ENCODE data around the gene ITK.

- TF ChIP-seq, protein P1, sequence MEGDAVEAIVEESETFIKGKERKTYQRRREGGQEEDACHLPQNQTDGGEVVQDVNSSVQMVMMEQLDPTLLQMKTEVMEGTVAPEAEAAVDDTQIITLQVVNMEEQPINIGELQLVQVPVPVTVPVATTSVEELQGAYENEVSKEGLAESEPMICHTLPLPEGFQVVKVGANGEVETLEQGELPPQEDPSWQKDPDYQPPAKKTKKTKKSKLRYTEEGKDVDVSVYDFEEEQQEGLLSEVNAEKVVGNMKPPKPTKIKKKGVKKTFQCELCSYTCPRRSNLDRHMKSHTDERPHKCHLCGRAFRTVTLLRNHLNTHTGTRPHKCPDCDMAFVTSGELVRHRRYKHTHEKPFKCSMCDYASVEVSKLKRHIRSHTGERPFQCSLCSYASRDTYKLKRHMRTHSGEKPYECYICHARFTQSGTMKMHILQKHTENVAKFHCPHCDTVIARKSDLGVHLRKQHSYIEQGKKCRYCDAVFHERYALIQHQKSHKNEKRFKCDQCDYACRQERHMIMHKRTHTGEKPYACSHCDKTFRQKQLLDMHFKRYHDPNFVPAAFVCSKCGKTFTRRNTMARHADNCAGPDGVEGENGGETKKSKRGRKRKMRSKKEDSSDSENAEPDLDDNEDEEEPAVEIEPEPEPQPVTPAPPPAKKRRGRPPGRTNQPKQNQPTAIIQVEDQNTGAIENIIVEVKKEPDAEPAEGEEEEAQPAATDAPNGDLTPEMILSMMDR (IDR thresholded peaks at IDR 0.05), result no peak
- no peak for TF ChIP-seq POLR2A (IDR thresholded peaks at IDR 0.05)
Measured at GRCh38 chr5:157225469-157226422, 45.1 kb downstream of the ITK start.
